HG02610 (cell line): ENCODE results near the gene TNFSF13.

Source experiments
- ATAC-seq: cut with Tn5 transposase; IDR thresholded peaks from one replicate; pipeline ENCODE4 v1.9.1; 2021; ENCODE audit warnings: mild to moderate bottlenecking, moderate library complexity; ENCODE audit not compliant: unreplicated experiment

TNFSF13 gene

GRCh38 chr17:7551396-7551795 lies 7.2 kb upstream of the TNFSF13 start:
- no peak for ATAC-seq

GRCh38 chr17:7552621-7553051 lies 5.9 kb upstream of the TNFSF13 start:
- ATAC-seq, result no peak

DNA sequence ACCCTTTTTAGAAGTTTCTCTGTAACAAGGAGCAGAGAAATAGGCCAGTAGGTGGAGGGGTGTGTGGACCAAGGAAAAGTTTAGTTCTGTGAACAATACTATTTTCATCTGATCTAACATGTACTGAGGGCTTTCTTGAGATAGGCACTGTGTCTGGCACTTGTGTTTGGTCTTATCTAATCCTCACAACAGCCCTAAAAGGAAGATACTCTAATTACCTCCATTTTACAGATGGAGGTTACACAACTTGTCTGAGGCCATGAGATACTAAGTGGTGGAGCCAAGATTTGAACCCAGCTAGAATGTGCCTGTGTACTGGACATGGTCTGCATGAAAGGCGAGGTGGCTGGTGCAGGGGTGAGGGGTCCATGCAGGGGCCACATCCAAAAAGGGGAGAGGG lies 5.2 kb upstream of the TNFSF13 start:
- ATAC-seq, result no peak

DNA sequence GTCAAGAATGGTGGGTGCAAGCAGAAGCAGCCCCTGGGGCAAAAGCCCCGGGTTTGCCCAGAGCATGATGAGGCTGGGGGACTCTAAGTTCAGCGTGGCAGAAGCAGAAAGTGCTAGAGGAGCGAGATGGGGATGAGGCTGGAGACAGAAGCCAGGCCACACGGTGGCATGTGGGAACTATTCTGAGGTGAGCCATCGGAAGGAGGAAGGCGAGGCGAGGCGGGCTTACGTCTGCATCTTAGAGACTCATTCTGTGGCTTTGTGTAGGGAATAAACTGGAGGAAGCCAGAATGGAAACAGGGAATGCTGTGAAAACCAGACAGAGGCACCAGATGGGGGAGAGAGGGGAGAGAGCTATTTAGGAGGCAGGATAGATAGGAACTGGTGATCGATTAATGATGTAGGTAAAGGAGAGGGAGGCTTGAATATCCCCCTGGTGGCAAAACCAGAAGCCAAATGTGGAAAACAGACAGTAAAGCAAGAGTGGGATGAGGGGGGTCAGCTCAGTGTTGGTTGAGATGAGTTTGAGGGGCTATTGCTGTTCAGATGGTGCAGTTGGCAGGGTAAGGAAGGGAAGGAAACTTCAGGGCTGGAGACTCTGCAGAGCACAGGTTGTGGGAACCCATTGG lies 3.1 kb upstream of the TNFSF13 start:
- no peak for ATAC-seq

- ATAC-seq, result no peak
Measured at GRCh38 chr17:7556627-7557026, 1.9 kb upstream of the TNFSF13 start.

GRCh38 chr17:7557147-7557764 lies 1.3 kb upstream of the TNFSF13 start:
- ATAC-seq, result no peak

GRCh38 chr17:7557775-7558543 lies 591 bp upstream of the TNFSF13 start:
- peak; percentile 39 for ATAC-seq

DNA sequence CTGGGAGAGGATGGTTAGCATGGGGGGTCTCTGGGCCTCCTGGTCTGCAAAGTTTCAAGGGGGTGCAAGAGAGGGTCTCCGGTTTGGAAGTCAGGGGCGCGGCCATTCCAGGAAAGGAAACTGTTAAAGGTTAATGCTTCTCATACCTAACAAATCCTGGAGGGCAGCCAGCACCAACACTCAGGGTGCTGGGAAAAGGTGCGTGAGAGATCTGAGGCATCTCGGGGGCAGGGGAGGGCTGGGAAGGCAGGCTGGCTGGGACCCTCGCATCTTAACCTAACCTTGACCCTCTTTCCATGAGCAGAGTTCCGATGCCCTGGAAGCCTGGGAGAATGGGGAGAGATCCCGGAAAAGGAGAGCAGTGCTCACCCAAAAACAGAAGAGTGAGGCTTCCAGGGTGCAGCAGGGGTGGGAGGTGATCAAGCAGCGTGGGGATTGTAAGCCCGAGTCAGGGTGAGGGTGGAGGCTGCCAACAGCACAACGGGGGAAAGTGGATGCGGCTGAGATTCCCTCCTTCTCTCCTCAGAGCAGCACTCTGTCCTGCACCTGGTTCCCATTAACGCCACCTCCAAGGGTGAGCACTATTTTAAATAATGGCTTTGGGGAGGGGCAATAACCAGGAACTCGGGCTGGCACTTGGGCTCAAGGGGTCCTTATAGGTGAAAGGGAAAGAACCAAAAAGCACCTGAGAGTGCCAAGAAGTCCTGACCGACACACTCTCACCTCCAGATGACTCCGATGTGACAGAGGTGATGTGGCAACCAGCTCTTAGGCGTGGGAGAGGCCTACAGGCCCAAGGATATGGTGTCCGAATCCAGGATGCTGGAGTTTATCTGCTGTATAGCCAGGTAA lies 996 bp downstream of the TNFSF13 start:
- no peak for ATAC-seq

GRCh38 chr17:7560172-7561027 lies 1.9 kb downstream of the TNFSF13 start:
- no peak for ATAC-seq

GRCh38 chr17:7561028-7561575 lies 2.6 kb downstream of the TNFSF13 start:
- ATAC-seq, result peak; percentile 46

GRCh38 chr17:7561589-7562207 lies 3.1 kb downstream of the TNFSF13 start, which contains the start of gene SENP3:
SENP3 (plus strand) TSS chr17:7561919; CDS start chr17:7563077, 1,158 bp downstream.
- peak; percentile 68 for ATAC-seq

DNA sequence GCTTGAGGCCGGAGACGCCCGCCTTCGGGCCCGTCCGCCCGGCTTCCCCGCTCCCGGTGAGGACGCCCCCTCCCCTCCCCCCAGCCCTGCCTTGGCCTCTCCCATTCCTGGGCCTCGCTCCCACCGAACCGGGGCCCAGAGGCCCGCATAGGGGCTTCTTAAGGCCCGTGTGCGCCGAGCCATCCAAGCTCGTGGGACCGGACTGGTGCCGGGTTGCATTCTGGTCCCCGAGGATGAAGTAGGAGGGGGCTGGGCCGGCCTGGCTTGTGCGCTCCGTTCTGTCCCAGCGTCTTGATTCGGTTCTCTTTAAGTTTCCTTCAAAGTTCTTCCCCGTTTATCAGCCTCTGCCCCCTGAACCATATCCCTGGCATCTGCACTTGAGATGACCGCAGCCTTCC lies 3.7 kb downstream of the TNFSF13 start:
- ATAC-seq, result no peak

- ATAC-seq, result no peak
Measured at GRCh38 chr17:7563115-7563869, 4.7 kb downstream of the TNFSF13 start.

- ATAC-seq, result no peak
Measured at GRCh38 chr17:7569571-7569970, 11.0 kb downstream of the TNFSF13 start.

DNA sequence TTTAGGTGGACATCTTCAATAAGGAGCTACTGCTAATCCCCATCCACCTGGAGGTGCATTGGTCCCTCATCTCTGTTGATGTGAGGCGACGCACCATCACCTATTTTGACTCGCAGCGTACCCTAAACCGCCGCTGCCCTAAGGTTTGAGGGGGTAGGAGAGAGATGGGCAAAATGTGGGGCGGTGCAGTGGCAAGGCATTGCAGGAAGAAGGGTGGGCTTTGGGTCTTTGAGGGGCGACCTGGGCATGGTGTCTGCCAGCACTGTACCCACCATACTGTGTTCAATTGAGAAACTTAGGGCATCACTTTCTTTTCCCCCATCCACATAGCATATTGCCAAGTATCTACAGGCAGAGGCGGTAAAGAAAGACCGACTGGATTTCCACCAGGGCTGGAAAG lies 11.8 kb downstream of the TNFSF13 start:
- ATAC-seq, result no peak

GRCh38 chr17:7572338-7572587 lies 13.7 kb downstream of the TNFSF13 start:
- no peak for ATAC-seq

DNA sequence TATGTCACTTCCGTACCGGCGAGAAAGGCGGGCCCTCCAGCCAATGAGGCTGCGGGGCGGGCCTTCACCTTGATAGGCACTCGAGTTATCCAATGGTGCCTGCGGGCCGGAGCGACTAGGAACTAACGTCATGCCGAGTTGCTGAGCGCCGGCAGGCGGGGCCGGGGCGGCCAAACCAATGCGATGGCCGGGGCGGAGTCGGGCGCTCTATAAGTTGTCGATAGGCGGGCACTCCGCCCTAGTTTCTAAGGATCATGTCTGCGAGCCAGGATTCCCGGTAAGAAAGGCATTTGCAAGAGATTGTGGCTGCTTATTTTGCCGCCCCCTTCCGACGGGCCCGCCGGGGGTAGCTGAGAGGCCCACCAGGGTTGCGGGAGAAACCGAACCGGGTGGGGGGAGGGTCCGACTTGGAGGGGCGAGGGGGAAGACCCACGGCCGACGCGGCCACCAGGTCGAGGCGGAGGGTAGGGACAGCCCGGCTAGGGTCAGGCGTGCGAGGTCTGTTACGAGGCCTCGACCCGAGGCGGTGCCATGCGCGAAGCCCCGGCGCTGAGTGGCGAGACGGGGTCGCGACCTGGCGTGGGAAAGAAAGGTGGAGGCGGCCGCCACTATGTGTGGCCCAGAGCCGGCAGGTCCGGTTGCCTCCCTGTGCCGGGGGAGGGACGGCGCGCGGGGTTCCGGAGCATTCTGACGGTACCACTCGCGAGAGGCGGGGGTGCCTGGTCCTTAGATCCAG lies 14.2 kb downstream of the TNFSF13 start:
- ATAC-seq, result peak; percentile 92

- ATAC-seq, result peak; percentile 20
Measured at GRCh38 chr17:7573324-7574080, 15.0 kb downstream of the TNFSF13 start.
